Measurements from ENCODE around the gene ANKDD1A. TPM values are rescaled to one million over a fixed set of nuclear protein-coding genes. Genes with fewer than 3 reads are reported as not detected.

The ANKDD1A gene
- total RNA-seq, 1 donor from 2014 or later = 4.6 TPM

- Mint-ChIP-seq H3K27me3 (ENCODE audit: low read depth) (no peaks in the 10 kb centered on the region), H3K4me3 (no peak overlapping the region), H3K9me3 (no peaks in the 10 kb centered on the region), H3K4me1 (peaks cover 3% of the 10 kb centered on the region), H3K27ac (ENCODE audit: unreplicated experiment) (no peak overlapping the region), H3K36me3 (ENCODE audit: low read depth) (no peaks in the 10 kb centered on the region)
- no peak for TF ChIP-seq CTCF (conservative IDR thresholded peaks at IDR 0.05)
- no peak for DNase-seq (ENCODE audit: low read depth, low spot score)
Measured at GRCh38 chr15:64925335-64926330, 13.9 kb downstream of the ANKDD1A start.

- H3K4me1 Mint-ChIP-seq = peaks cover 13% of the 10 kb centered on the region
- TF ChIP-seq CTCF (conservative IDR thresholded peaks at IDR 0.05) = no peak
- H3K36me3 Mint-ChIP-seq (ENCODE audit: low read depth) = no peaks in the 10 kb centered on the region
- H3K27ac Mint-ChIP-seq (ENCODE audit: unreplicated experiment) = no peak overlapping the region
- no peak overlapping the region for H3K4me3 Mint-ChIP-seq
- no peak for DNase-seq (ENCODE audit: low read depth, low spot score)
- H3K27me3 Mint-ChIP-seq (ENCODE audit: low read depth) = no peaks in the 10 kb centered on the region
- H3K9me3 Mint-ChIP-seq = no peaks in the 10 kb centered on the region
Measured at GRCh38 chr15:64926661-64927060, 15.0 kb downstream of the ANKDD1A start.

- Mint-ChIP-seq H3K27me3 (ENCODE audit: low read depth) (no peaks in the 10 kb centered on the region), H3K27ac (ENCODE audit: unreplicated experiment) (no peak overlapping the region), H3K4me3 (no peak overlapping the region), H3K9me3 (no peaks in the 10 kb centered on the region), H3K4me1 (peaks cover 13% of the 10 kb centered on the region), H3K36me3 (ENCODE audit: low read depth) (no peaks in the 10 kb centered on the region)
- no peak for DNase-seq (ENCODE audit: low read depth, low spot score)
- no peak for TF ChIP-seq CTCF (conservative IDR thresholded peaks at IDR 0.05)
Measured at GRCh38 chr15:64928626-64929220, 17.0 kb downstream of the ANKDD1A start.

GRCh38 chr15:64930019-64930652, 18.4 kb downstream of the ANKDD1A start:
- DNase-seq (ENCODE audit: low read depth, low spot score) = no peak
- H3K4me1 Mint-ChIP-seq = peaks cover 13% of the 10 kb centered on the region
- no peaks in the 10 kb centered on the region for H3K36me3 Mint-ChIP-seq (ENCODE audit: low read depth)
- H3K27ac Mint-ChIP-seq (ENCODE audit: unreplicated experiment) = peak overlapping the region; percentile 86
- no peaks in the 10 kb centered on the region for H3K27me3 Mint-ChIP-seq (ENCODE audit: low read depth)
- H3K4me3 Mint-ChIP-seq = no peak overlapping the region
- no peaks in the 10 kb centered on the region for H3K9me3 Mint-ChIP-seq
- TF ChIP-seq CTCF (conservative IDR thresholded peaks at IDR 0.05) = no peak

- peaks cover 13% of the 10 kb centered on the region for H3K4me1 Mint-ChIP-seq
- no peaks in the 10 kb centered on the region for H3K36me3 Mint-ChIP-seq (ENCODE audit: low read depth)
- H3K27me3 Mint-ChIP-seq (ENCODE audit: low read depth) = no peaks in the 10 kb centered on the region
- no peaks in the 10 kb centered on the region for H3K9me3 Mint-ChIP-seq
- no peak overlapping the region for H3K4me3 Mint-ChIP-seq
- H3K27ac Mint-ChIP-seq (ENCODE audit: unreplicated experiment) = peak overlapping the region; percentile 86
- no peak for TF ChIP-seq CTCF (conservative IDR thresholded peaks at IDR 0.05)
- no peak for DNase-seq (ENCODE audit: low read depth, low spot score)
Measured at GRCh38 chr15:64930778-64931371, 19.2 kb downstream of the ANKDD1A start.
